Neural crest cell (in vitro differentiated cells): ENCODE data around the gene VASN. TPM values are rescaled to one million over a fixed set of nuclear protein-coding genes. Genes with fewer than 3 reads are reported as not detected.

Experiments
- DNase-seq: peaks from one replicate; pipeline ENCODE4 v3.0.0; 2021; ENCODE audit warnings: low read depth, mixed read lengths, low spot score
- H3K27ac Mint-ChIP-seq: one replicate; pipeline ENCODE4 v1.8.0; 2021; ENCODE audit warnings: mild to moderate bottlenecking, mixed read lengths; ENCODE audit not compliant: unreplicated experiment
- H3K27me3 Mint-ChIP-seq: 2 replicates; pipeline ENCODE4 v1.8.0; 2021; ENCODE audit warnings: low read depth, mild to moderate bottlenecking, mixed read lengths
- H3K36me3 Mint-ChIP-seq: 2 replicates; pipeline ENCODE4 v1.8.0; 2021; ENCODE audit warnings: low read depth, mild to moderate bottlenecking, mixed read lengths
- H3K4me1 Mint-ChIP-seq: 2 replicates; pipeline ENCODE4 v1.8.0; 2021; ENCODE audit warnings: mixed read lengths
- H3K4me3 Mint-ChIP-seq: one replicate; pipeline ENCODE4 v1.8.0; 2021; ENCODE audit warnings: mild to moderate bottlenecking, mixed read lengths
- H3K9me3 Mint-ChIP-seq: 2 replicates; pipeline ENCODE4 v1.8.0; 2021; ENCODE audit warnings: mixed read lengths
- CTCF ChIP-seq: fragments of 200-600 bp; sonication (generic); conservative IDR thresholded peaks from 2 replicates; pipeline ENCODE4 v1.5.0; 2021; ENCODE audit warnings: antibody characterized with exemption, mild to moderate bottlenecking
- total RNA-seq: library from RNA; stranded (reverse); gene quantifications from 2 replicates; pipeline ENCODE4 v1.2.1, GENCODE V29; 2021

The VASN gene
- total RNA-seq, 1 donor from 2014 or later = 1.2 TPM

- no peaks in the 10 kb centered on the region for H3K9me3 Mint-ChIP-seq
Observed at GRCh38 chr16:4373909-4374742, 2.5 kb downstream of the VASN start.

GRCh38 chr16:4375717-4376116, 4.1 kb downstream of the VASN start:
- DNase-seq = no peak
- H3K36me3 Mint-ChIP-seq = no peaks in the 10 kb centered on the region
- H3K4me3 Mint-ChIP-seq = peak overlapping the region; percentile 25
- H3K27ac Mint-ChIP-seq = no peak overlapping the region
- H3K4me1 Mint-ChIP-seq = peaks cover 8% of the 10 kb centered on the region
- no peaks in the 10 kb centered on the region for H3K9me3 Mint-ChIP-seq
- H3K27me3 Mint-ChIP-seq = peaks cover 11% of the 10 kb centered on the region
- no peak for TF ChIP-seq CTCF

More at GRCh38 chr16:4373909-4374742, 2.5 kb downstream of the VASN start:
- no peak for DNase-seq
- no peak for TF ChIP-seq CTCF
- H3K36me3 Mint-ChIP-seq = no peaks in the 10 kb centered on the region
- H3K4me3 Mint-ChIP-seq = no peak overlapping the region
- H3K27ac Mint-ChIP-seq = no peak overlapping the region
- peaks cover 8% of the 10 kb centered on the region for H3K4me1 Mint-ChIP-seq
- H3K27me3 Mint-ChIP-seq = peaks cover 11% of the 10 kb centered on the region

- Mint-ChIP-seq H3K36me3 (no peaks in the 10 kb centered on the region), H3K4me1 (peaks cover 8% of the 10 kb centered on the region), H3K9me3 (no peaks in the 10 kb centered on the region), H3K27me3 (peaks cover 11% of the 10 kb centered on the region), H3K4me3 (no peak overlapping the region), H3K27ac (no peak overlapping the region)
- no peak for DNase-seq
- no peak for TF ChIP-seq CTCF
Observed at GRCh38 chr16:4376126-4376892, 4.7 kb downstream of the VASN start.

- Mint-ChIP-seq H3K4me1 (peaks cover 8% of the 10 kb centered on the region), H3K4me3 (no peak overlapping the region), H3K9me3 (no peaks in the 10 kb centered on the region), H3K36me3 (no peaks in the 10 kb centered on the region), H3K27ac (no peak overlapping the region), H3K27me3 (peaks cover 10% of the 10 kb centered on the region)
- no peak for DNase-seq
- no peak for TF ChIP-seq CTCF
Observed at GRCh38 chr16:4376893-4377572, 5.4 kb downstream of the VASN start.

- Mint-ChIP-seq H3K27ac (no peak overlapping the region), H3K4me3 (no peak overlapping the region), H3K9me3 (no peaks in the 10 kb centered on the region), H3K4me1 (peaks cover 8% of the 10 kb centered on the region), H3K27me3 (peaks cover 7% of the 10 kb centered on the region), H3K36me3 (no peaks in the 10 kb centered on the region)
- peak; percentile 32 for TF ChIP-seq CTCF
- DNase-seq = no peak
Observed at GRCh38 chr16:4377573-4378154, 6.0 kb downstream of the VASN start.
